Neural cell (in vitro differentiated cells): ENCODE data around the gene FEN1. TPM values are rescaled to one million over a fixed set of nuclear protein-coding genes. Genes with fewer than 3 reads are reported as not detected.

Experiments used
- H2AFZ ChIP-seq: fragments of 200-600, 300-800 bp; sonication (generic), shearing (Covaris generic); 2 replicates; pipeline ENCODE4 v1.6.0; 2014; ENCODE audit warnings: low read depth, mild to moderate bottlenecking, antibody characterized with exemption, low read length, moderate library complexity
- H3F3A ChIP-seq: fragments of 200-600 bp; shearing (Covaris generic); 2 replicates; pipeline ENCODE4 v1.6.1; 2016; ENCODE audit warnings: mild to moderate bottlenecking, moderate library complexity, mixed read lengths, antibody characterized with exemption, low read length; ENCODE audit not compliant: insufficient read depth, poor library complexity, severe bottlenecking
- H3K27ac ChIP-seq: fragments of 200-600, 300-800 bp; sonication (generic), shearing (Covaris generic); 2 replicates; pipeline ENCODE4 v1.5.1; 2014; ENCODE audit warnings: mild to moderate bottlenecking, low read length, moderate library complexity
- H3K27me3 ChIP-seq: fragments of 300-800, 200-600 bp; sonication (generic), shearing (Covaris generic); 2 replicates; pipeline ENCODE4 v1.6.0; 2014; ENCODE audit warnings: mild to moderate bottlenecking, low read depth, low read length, moderate library complexity; ENCODE audit not compliant: insufficient read depth
- H3K36me3 ChIP-seq: fragments of 300-800, 200-600 bp; sonication (generic), shearing (Covaris generic); 2 replicates; pipeline ENCODE4 v1.5.1; 2014; ENCODE audit warnings: mild to moderate bottlenecking, antibody characterized with exemption, low read length, moderate library complexity; ENCODE audit not compliant: insufficient read depth
- H3K4me2 ChIP-seq: fragments of 300-800, 200-600 bp; sonication (generic), shearing (Covaris generic); 2 replicates; pipeline ENCODE4 v1.6.0; 2014; ENCODE audit warnings: mild to moderate bottlenecking, low read length
- H3K4me3 ChIP-seq: fragments of 300-800, 200-600 bp; sonication (generic), shearing (Covaris generic); 2 replicates; pipeline ENCODE4 v1.5.1; 2014; ENCODE audit warnings: mild to moderate bottlenecking, low read length, moderate library complexity
- H3K79me2 ChIP-seq: fragments of 200-600 bp; shearing (Covaris generic); replicated peaks from 2 replicates; pipeline ENCODE4 v1.6.0; 2014; ENCODE audit warnings: mild to moderate bottlenecking, low read length, moderate library complexity; ENCODE audit not compliant: insufficient read depth
- H3K9ac ChIP-seq: fragments of 300-800, 200-600 bp; sonication (generic), shearing (Covaris generic); 2 replicates; pipeline ENCODE4 v1.6.1; 2016; ENCODE audit warnings: mild to moderate bottlenecking, low read length, mixed read lengths
- H3K9me2 ChIP-seq: fragments of 200-600 bp; shearing (Covaris generic); 2 replicates; pipeline ENCODE4 v1.6.1; 2016; ENCODE audit warnings: mild to moderate bottlenecking, low read length, mixed read lengths; ENCODE audit not compliant: insufficient read depth
- H3K9me3 ChIP-seq: fragments of 200-600, 300-800 bp; sonication (generic), shearing (Covaris generic); 2 replicates; pipeline ENCODE4 v1.6.1; 2016; ENCODE audit warnings: mild to moderate bottlenecking, mixed run types, low read length, moderate library complexity, mixed read lengths
- H4K20me1 ChIP-seq: fragments of 200-600 bp; shearing (Covaris generic); 2 replicates; pipeline ENCODE4 v1.6.1; 2016; ENCODE audit warnings: mild to moderate bottlenecking, mixed run types; ENCODE audit not compliant: insufficient read depth
- CTCF ChIP-seq: fragments of 450-650 bp; IDR thresholded peaks from 2 replicates; pipeline ENCODE4 v1.5.1; 2014; ENCODE audit warnings: antibody characterized with exemption, mild to moderate bottlenecking, moderate library complexity; ENCODE audit not compliant: poor library complexity, severe bottlenecking
- EP300 ChIP-seq: fragments of 450-650 bp; conservative IDR thresholded peaks from 2 replicates; pipeline ENCODE4 v1.6.1; 2014; ENCODE audit warnings: antibody characterized with exemption, mild to moderate bottlenecking, moderate library complexity; ENCODE audit not compliant: poor library complexity, severe bottlenecking
- EZH2 ChIP-seq: fragments of 200-600, 300-800 bp; shearing (Covaris generic), sonication (generic); IDR thresholded peaks from 2 replicates; pipeline ENCODE4 v1.6.1; 2014; ENCODE audit warnings: antibody characterized with exemption, low read length, borderline replicate concordance, mild to moderate bottlenecking; ENCODE audit not compliant: insufficient read depth, poor library complexity, severe bottlenecking
- MXI1 ChIP-seq: fragments of 450-650 bp; conservative IDR thresholded peaks from 2 replicates; pipeline ENCODE4 v1.6.1; 2014; ENCODE audit warnings: antibody characterized with exemption, mild to moderate bottlenecking; ENCODE audit not compliant: poor library complexity, severe bottlenecking
- POLR2AphosphoS5 ChIP-seq: IDR thresholded peaks from 2 replicates; pipeline ENCODE4 v1.6.1; 2012
- RAD21 ChIP-seq: fragments of 450-650 bp; conservative IDR thresholded peaks from 2 replicates; pipeline ENCODE4 v1.6.1; 2014; ENCODE audit warnings: antibody characterized with exemption, mild to moderate bottlenecking, moderate library complexity
- SMC3 ChIP-seq: fragments of 450-650 bp; conservative IDR thresholded peaks from 2 replicates; pipeline ENCODE4 v1.6.1; 2014; ENCODE audit warnings: antibody characterized with exemption, mild to moderate bottlenecking, moderate library complexity; ENCODE audit not compliant: poor library complexity
- TAF1 ChIP-seq: IDR thresholded peaks from 2 replicates; pipeline ENCODE4 v1.6.1; 2012; ENCODE audit warnings: low read depth
- polyA plus RNA-seq: library from polyadenylated mRNA; depleted of rRNA; stranded (reverse); fragments of >200 nt; gene quantifications from 2 replicates; pipeline ENCODE4 v1.2.3, GENCODE V29; 2014
- TF ChIP-seq, protein P1 (sequence below): IDR thresholded peaks from 2 replicates; pipeline ENCODE4 v1.6.1; 2012; ENCODE audit warnings: borderline replicate concordance

FEN1 gene
- polyA plus RNA-seq, 1 donor from 2014 or later, result 27.2 TPM

DNA sequence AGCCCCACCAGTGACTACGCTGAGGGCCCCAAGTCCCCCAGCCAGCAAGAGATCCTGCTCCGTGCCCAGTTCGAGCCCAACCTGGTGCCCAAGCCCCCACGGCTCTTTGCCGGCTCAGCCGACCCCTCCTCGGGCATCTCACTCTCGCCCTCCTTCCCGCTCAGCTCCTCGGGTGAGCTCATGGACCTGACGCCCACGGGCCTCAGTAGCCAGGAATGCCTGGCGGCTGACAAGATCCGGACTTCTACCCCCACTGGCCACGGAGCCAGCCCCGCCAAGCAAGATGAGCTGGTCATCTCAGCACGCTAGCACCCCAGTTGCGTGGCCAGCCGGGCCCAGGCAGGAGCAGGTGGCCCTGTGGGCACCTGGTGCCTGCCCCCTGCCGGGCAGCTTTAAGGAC, 48.5 kb upstream of the FEN1 start:
- no peak overlapping the region for H3K4me2 ChIP-seq
- no peaks in the 10 kb centered on the region for H3K27me3 ChIP-seq
- TF ChIP-seq TAF1 (no peak), EZH2 (no peak), EP300 (no peak), MXI1 (no peak), CTCF (no peak)
- no peak overlapping the region for H2AFZ ChIP-seq
- no peaks in the 10 kb centered on the region for H3F3A ChIP-seq
- H3K9me3 ChIP-seq, result no peaks in the 10 kb centered on the region
- H3K27ac ChIP-seq, result no peak overlapping the region
- H3K9me2 ChIP-seq, result no peaks in the 10 kb centered on the region
- no peaks in the 10 kb centered on the region for H4K20me1 ChIP-seq
- no peaks in the 10 kb centered on the region for H3K36me3 ChIP-seq
- H3K4me3 ChIP-seq, result no peak overlapping the region
- no peak overlapping the region for H3K9ac ChIP-seq
- no peaks in the 10 kb centered on the region for H3K79me2 ChIP-seq

GRCh38 chr11:61744609-61745156, 48.0 kb upstream of the FEN1 start:
- H3K9ac ChIP-seq, result no peak overlapping the region
- no peaks in the 10 kb centered on the region for H4K20me1 ChIP-seq
- no peaks in the 10 kb centered on the region for H3K9me2 ChIP-seq
- no peaks in the 10 kb centered on the region for H3K9me3 ChIP-seq
- no peak overlapping the region for H3K4me2 ChIP-seq
- no peaks in the 10 kb centered on the region for H3F3A ChIP-seq
- no peak overlapping the region for H3K4me3 ChIP-seq
- H3K79me2 ChIP-seq, result no peaks in the 10 kb centered on the region
- TF ChIP-seq EZH2 (no peak), SMC3 (no peak)
- no peaks in the 10 kb centered on the region for H3K27me3 ChIP-seq
- no peak overlapping the region for H3K27ac ChIP-seq
- H3K36me3 ChIP-seq, result no peaks in the 10 kb centered on the region
- no peak overlapping the region for H2AFZ ChIP-seq

- H3K27ac ChIP-seq, result no peak overlapping the region
Observed at GRCh38 chr11:61745781-61746441, 46.8 kb upstream of the FEN1 start.

More at GRCh38 chr11:61745781-61746441, 46.8 kb upstream of the FEN1 start:
- Histone ChIP-seq H3K27me3 (no peaks in the 10 kb centered on the region), H3K4me3 (no peak overlapping the region), H3K4me2 (no peak overlapping the region), H3K9me2 (no peaks in the 10 kb centered on the region), H3K9ac (no peak overlapping the region), H4K20me1 (no peaks in the 10 kb centered on the region), H3K79me2 (no peaks in the 10 kb centered on the region), H2AFZ (no peak overlapping the region), H3K36me3 (no peaks in the 10 kb centered on the region), H3K9me3 (no peaks in the 10 kb centered on the region), H3F3A (no peaks in the 10 kb centered on the region)
- no peak for TF ChIP-seq SMC3
- TF ChIP-seq EZH2, result no peak
- no peak for TF ChIP-seq RAD21
- no peak for TF ChIP-seq TAF1
- no peak for TF ChIP-seq CTCF
- TF ChIP-seq EP300, result no peak
- no peak for TF ChIP-seq MXI1
- TF ChIP-seq POLR2AphosphoS5, result no peak
- TF ChIP-seq, protein P1, sequence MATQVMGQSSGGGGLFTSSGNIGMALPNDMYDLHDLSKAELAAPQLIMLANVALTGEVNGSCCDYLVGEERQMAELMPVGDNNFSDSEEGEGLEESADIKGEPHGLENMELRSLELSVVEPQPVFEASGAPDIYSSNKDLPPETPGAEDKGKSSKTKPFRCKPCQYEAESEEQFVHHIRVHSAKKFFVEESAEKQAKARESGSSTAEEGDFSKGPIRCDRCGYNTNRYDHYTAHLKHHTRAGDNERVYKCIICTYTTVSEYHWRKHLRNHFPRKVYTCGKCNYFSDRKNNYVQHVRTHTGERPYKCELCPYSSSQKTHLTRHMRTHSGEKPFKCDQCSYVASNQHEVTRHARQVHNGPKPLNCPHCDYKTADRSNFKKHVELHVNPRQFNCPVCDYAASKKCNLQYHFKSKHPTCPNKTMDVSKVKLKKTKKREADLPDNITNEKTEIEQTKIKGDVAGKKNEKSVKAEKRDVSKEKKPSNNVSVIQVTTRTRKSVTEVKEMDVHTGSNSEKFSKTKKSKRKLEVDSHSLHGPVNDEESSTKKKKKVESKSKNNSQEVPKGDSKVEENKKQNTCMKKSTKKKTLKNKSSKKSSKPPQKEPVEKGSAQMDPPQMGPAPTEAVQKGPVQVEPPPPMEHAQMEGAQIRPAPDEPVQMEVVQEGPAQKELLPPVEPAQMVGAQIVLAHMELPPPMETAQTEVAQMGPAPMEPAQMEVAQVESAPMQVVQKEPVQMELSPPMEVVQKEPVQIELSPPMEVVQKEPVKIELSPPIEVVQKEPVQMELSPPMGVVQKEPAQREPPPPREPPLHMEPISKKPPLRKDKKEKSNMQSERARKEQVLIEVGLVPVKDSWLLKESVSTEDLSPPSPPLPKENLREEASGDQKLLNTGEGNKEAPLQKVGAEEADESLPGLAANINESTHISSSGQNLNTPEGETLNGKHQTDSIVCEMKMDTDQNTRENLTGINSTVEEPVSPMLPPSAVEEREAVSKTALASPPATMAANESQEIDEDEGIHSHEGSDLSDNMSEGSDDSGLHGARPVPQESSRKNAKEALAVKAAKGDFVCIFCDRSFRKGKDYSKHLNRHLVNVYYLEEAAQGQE, result no peak
